Activated CD4-positive, alpha-beta T cell treated with anti-CD3 and anti-CD28 coated beads, Interleukin-2, amount 50 U/mL, for 16 hours (primary cell): Measurements from ENCODE around the gene ABCB9.
"Not testable (repeated sequence)": the region's sequence is repeated elsewhere in the genome, so short reads cannot be mapped to it uniquely, and the experiment has no call there.

Experiments used
- DNase-seq: peaks from one replicate; pipeline ENCODE4 v3.0.0-alpha.2; 2020

Gene ABCB9

DNA sequence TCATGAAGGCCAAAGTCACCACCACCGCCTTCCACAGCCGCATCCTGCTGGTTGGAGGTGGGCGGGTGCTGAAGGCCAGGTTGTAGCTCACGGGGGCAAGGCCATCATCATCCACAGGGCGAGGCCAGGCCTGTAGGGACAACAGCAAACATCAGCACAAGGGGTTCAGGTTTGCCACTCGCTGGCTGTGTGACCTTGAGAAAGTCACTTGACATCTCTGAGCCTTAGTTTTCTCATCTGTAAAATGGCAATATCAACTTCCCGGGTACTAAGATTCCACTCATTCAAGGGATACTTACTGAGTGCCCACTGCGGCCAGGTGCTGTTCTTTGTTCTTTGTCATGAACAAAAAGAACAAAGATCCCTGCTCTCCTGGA, 6.1 kb downstream of the ABCB9 start:
- no peak for DNase-seq

DNA sequence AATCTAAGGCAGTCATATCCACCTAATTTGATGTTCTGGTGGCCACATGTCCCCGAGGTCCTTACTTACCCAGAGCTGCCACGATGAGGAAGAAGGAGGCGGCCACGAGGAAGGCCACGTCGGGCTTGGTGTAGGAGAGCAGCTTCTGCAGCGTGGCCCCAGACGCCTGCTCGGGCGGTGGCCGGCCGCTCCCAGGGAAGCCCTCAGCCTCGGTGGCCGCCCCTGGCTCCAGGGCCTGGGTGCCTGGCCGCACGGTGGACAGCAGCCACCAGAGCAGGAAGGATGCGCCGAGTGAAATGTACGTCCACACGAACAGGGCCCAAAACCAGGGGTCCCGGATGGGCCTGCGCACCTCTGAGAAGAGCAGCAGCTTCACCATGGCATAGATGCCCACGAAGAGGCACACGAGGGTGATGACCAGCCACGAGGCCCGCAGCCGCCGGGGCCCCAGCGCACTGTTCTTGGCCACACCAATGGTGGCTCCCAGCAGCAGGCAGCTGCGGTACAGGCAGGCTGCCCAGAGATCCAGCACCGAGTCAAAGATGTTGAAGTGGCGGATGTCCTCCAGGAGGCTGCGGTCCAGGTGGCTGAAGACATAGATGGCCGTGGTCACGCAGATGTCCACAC, 6.6 kb downstream of the ABCB9 start:
- no peak for DNase-seq

DNA sequence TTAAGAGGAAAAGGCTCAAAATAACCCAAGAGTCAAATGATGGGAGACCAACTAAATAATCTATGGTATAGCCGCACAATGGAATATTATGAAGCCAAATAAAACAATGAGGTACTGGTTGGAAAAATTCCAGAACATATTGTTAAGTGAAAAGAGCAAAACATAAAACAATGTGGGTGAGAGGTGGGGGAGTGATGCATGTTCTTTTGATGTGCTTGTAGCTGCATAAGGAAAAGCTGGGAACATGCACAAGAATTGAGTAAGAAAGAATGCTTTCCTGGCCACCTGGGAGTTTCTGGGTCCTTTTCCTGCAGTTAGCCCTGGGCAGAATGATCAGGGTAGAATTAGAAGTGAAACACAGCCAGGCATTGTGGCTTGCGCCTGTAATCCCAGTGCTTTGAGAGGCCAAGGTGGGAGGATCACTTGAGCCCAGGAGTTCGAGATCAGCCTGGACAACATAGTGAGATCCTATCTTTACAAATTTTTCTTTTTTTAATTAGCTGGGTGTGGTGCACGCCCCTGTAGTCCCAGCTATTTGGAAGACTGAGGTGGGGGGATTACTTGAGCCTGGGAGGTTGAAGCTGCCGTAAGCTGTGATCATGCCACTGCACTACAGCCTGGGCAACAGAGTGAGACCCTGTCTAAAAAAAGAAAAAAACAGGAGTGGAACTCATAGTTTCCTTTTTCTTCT, 7.9 kb downstream of the ABCB9 start:
- no peak for DNase-seq

DNA sequence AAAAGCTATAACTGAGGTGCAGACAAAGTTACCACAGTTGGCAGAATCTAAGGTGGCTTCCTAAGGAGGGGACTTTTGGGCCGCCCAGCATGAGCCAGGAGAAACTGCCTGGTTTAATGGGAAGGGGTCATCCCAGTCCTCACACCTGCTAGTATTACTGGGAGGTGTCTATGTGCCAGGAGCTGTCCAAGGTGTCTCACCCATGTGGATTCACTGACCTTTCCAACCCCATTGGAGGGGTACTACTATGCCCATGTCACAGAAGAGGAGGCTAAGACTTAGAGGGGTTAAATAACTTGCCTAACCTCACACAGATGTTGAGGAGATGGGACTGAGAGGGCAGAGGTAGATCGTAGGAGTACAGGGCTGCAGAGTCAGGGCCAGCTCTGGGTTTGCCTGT, 10.2 kb downstream of the ABCB9 start:
- DNase-seq = no peak

DNA sequence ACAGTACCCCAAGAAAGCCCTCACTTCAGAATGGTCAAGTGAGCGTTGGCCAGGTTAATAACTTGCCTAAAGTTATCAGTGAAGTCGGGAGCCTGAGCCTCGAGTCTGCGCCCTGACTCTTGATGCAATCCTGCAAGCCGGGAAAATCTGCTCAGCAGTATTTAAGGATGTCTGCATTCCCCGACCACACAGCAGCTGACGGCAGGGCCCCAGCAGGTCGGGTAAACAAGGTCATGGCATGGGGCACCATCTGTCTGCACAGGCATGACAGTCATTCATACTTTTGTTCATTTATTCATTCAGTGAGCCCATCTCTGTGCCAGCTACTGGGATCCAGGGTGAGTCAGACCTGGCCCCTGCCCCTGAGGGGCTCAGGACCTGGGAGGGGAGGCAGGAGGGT, 11.1 kb downstream of the ABCB9 start:
- DNase-seq = no peak

DNA sequence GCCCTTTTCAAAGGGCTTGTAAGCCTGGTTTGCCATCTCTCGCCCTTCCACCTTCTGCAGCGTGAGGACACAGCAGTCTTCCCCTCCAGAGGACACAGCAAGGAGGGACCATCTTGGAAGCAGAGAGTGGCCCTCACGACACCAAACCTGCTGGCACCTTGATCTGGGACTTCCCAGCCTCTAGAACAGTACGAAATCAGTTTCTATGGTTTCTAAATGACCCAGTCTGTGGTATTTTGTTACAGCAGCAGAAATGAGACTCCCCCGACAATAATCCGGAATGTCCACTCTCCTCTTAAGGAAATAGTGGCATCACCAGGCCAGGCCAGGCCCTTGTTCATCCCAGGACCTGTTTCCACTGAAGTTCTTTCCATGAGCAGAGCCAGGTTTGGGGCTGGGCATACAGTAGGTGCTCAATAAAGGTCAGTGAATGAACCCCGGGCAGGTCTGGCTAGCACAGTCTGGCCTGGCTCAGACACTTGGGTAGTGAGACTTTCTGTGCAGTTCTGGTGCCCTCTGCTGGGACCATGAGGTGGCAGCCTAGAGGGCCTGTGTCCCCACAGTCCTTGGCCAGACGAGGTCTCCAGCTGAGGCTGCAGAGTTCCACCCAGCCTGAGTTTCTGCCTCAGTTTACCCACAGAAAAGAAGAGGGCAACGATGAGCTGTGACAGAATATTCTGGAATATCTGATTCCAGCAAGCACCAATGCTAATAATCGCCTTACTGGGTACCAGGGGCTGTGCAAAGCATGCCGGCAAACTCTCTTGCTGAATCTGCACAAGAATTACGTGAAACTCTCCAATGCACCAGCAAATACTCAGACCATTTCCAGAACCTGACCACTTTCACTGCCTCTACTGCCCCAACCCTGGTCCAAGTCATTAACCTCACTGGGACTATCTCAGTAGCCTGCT, 14.0 kb downstream of the ABCB9 start:
- peak; percentile 80 for DNase-seq

DNA sequence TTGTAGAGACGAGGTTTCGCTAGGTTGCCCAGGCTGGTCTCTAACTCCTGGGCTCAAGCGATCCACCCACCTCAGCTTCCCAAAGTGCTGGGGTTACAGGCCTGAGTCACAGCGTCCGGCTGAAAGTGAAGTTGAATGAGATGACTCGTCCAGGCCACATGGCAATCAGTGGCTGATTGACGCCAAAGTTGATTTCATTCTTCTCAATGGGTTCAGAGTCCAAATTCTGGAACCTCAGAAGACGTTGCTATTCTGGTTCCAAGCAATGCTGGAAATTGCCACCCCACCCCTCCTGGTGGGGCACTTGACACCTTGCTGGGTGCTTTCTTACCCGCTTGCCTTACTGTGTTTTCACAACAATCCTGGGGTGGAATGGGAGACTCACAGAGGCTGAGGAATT, 14.9 kb downstream of the ABCB9 start:
- DNase-seq = peak; percentile 38

DNA sequence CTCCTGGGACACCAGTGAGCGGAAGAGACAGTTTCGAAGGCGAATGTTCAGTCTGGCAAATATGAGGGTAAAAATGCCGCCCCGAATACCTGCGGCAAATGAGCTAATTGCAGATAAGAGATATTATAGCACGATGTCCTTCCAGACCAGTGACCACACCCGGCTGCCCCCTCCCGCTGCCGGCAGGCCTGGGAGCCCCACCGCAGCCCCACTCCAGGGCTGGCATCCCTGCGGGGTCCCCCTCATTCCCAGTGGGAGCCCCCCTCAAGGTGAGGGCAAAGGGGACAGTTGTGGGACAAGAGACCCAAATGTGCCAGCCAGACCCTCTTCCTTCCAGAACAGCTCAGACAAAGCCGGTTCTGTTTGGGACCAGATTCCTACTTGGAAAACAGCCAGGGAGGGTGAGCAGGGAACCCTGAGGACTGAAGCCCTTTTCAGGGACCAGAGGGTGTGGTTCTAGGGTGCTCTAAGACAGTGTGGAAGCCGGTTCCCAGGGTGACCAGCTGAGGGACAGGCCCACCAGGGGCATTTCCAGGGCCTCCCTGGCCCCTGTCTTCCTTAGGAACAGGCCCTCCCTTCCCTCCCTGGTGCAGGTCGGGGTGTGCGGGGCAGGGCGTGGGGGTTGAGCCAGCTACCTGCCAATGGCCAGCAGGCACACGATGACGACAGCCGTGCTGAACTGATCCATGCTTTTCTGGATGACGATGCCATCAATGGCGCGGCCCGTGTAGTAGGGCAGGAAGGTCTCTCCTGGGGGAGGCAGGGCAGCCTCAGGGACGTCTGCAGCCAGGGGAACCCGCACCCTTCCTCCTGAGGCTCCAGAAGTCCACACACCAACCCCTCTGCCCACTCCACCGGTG, 16.2 kb downstream of the ABCB9 start:
- no peak for DNase-seq

DNA sequence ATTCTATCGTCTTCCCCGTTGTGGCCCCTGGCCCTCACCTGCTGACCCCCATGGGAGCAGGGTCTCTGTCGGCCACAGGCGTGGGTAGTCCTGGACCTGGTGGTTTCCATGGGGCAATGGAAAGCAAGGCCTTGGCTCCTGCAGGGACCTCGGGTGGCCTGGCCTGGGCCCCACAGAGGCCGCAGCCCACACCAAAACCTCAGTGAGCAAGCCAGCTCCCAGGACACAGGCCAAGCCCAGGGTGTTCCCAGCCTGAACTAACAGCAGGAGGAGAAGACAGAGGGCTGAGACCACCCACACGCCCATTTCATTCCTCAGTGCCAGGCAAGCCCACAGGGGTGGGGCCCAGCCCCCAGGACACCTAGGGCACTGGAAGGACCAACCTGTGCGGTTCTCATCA, 16.9 kb downstream of the ABCB9 start:
- no peak for DNase-seq

DNA sequence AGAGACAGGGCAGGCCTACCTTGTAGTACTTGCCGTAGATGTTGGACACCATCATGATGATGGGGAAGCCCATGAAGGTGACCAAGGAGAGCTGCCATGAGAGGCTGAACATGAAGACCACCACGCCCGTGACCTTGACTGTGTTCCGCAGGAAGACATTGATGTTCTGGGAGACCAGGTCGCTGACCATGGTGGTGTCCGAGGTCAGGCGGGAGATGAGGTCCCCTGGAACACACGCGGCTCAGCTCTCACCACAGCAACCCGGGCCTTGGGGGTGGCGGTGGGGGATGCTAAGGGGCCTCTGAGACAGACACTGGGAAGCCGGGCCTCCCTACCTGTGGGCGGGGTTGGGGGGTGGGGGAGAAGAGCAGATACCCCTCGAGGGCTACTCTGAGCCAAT, 17.7 kb downstream of the ABCB9 start:
- DNase-seq = no peak

DNA sequence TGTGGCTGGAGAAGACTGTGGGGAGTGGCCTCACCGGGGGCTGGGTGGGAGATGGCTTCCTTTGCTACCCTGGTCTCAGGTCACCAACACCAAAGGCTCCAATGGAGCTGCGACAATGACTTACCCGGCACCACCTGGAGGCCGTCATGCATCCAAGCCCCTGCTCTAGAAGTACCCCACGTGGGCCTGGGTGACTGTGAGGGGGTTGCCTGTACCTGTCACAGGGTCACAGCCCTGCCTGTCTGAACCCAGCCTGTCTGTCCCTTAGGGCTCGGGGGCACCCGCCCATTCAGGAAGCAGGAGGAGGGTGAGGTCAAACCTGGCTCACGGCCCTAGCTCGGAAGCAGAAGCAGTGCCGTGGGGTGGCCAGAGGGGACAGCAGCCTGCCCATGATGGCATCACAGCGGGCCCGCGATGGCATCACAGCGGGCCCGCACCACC, 18.9 kb downstream of the ABCB9 start:
- no peak for DNase-seq

DNA sequence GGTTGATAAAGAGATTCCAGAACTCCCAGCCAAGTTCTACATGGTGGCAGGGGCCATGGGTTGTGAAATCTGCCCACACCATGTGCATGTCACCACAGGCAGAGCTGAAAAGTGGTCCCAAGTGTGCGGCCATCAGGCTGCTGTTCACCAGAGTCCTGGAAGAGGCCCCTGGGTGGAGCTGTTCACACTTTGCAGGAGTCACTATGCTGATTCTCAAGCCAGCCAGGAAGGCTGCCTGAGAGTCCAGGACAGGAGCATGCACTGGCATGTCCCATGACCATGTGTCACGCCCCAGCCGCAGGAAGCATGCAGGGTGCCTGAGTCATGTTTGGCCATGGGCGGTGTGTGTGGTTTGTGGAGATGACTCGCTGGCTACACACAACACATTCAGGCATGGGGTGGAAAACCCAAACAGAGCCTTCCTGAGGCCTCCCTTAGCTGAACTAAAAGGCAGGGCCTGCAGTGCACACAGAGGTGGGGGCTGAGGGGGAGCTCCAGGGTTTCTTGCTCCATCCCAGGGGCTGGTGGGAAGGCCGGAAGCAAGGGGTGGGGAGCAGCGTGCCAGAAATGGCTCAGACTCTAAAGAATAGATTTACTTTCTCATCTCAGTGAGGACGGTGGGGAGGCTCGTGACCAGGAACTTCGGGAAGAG, 19.4 kb downstream of the ABCB9 start:
- DNase-seq = peak; percentile 92

DNA sequence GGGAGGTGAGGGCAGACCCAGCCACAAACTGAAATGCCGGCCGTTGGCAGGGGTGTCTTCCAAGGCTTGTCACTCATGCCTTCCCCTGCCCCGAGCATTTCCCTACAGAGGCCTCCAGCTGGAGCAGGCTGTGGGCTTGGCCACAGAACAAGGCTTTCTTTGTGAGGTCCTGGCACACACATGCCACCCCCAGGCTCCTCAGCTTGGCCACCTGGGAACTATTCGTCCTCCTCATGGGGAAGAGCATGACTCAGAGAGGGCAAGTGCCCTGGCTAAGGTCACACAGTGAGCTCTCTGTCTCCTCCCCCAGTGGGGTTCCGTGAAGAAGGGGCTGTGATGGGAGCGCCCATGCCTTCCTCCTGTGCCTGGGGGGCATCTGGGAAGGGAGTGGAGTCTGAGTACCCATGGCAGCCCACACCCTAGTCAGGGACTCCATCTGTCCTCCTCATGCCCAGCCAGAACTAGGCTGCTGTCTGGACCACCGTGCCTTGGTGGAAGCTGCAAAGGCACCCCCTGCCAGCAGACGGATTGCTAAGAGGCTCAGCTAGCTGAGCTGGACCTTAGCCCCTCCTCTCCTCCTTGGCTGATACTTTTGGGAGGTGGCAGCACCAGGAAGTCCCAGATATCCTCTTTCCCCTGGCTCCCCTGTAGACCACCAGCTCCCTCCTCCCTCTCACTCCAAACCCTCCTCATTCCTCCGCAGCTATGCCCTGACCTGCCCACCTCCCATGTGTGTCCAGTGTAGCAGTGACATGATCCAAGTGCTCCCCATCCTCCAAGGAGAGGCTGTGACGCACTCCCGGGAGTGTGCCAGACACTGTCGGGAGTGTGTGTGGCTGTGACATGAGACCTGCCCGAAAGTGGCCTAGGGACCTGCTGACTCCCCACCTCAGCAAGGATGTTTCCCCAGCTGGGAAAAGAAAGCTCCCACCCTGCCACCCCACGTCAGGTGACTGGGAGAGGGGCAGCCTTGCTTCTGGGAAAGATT, 21.4 kb downstream of the ABCB9 start:
- no peak for DNase-seq

DNA sequence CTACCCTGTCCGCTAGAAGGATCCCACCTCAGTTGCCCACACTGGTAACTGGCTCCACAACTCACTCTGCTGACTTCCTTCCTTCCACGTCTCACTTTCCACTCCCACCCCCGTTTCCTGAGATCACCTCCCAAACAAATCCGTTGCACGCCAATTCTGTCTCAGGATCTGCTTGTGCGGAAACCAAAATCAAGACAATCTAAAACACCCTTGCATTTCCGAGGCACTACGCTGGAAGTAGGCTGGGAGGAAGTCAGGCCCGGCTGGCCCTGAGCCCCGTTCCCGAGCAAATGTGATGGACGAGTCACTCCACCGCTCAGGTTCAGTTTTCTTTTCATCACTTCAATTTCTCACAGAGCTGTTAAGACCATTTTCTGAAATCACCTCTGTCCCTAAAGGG, 23.1 kb downstream of the ABCB9 start:
- DNase-seq = no peak

DNA sequence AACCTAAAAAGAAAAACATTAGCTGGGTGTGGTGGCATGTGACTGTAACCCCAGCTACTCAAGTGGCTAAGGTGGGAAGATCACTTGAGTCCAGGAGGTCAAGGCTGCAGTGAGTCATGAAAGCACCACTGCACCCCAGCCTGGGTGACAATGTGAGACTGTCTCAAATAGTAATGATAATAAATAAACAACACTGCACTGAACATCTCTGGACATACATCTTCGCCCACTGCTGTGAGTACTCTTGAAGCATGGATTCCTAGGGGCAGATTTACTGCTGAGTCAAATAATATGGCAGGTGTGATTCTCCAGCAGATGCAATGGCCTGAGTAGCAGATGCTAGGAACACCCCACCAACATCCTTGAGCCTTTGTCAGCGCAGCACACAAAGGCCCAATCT, 23.6 kb downstream of the ABCB9 start:
- no peak for DNase-seq

DNA sequence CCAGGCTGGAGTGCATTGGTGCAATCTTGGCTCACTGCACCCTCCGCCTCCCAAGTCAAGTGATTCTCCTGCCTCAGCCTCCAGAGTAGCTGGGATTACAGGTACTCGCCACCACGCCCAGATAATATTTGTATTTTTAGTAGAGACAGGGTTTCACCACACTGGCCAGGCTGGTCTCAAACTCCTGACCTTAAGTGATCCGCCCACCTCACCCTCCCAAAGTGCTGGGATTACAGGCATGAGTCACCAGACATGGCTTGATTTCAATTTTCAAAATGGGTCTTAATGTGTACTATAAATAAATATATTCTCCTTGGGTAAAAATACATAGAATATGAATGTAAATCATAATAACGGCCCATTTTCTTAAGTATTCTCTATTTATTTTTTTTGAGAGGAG, 24.9 kb downstream of the ABCB9 start:
- not testable (repeated sequence) for DNase-seq

DNA sequence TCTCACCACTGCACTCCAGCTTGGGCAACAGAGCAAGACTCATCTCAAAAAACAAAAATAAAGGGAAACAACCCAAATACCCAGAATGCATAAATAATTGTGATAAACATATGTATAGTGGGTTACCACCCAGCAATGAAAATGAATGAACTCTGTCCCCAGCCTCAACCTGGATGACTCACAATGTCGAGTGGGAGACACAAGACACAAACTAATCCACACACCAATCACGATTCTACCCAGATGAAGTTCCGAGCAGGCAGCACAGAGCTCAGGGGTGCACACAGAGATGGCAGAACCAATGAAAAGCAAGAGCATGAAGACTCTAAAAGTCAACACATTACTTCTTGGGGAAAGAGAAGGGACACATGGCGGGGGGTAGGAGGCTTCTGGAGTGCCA, 27.1 kb downstream of the ABCB9 start:
- no peak for DNase-seq

DNA sequence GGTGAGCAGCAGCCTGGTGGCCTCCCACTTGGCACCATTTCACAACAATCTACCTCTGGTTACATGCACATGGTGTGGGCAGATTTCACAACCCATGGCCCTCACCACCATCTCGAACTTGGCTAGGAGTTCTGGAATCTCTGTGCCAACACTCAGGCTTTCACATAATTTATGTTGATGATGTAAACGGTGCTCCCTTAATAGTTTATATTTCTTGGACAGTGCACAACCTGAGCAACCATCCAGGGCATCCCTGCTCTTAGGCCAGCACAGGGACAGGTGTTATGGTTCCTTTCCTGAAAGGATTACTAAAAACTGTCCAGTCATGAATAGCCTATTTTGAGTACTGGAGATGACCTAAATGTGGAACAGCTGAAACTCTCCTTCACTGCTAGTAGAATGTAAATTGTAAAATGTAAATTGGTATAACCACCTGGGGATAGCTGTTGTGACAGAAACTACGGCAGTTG, 28.6 kb downstream of the ABCB9 start:
- DNase-seq = no peak

DNA sequence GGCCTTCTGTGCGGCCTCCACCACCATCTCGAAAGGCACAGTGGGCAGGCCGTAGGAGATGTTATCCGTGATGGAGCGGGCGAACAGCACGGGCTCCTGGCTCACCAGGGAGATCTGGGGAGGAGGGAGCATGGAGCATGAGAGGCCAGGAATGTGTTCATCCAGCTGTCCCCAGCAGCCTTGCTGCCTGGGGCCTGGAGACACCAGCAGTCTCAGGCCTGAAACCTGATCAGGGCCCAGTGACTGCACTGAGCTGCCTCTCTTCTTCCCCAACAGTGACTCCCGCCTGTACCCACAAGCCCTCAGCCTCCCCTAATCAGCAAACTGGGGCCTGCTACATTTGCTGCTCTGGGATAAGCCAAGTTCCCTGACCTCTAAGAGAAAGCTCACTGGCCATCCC, 30.9 kb downstream of the ABCB9 start:
- DNase-seq = no peak

DNA sequence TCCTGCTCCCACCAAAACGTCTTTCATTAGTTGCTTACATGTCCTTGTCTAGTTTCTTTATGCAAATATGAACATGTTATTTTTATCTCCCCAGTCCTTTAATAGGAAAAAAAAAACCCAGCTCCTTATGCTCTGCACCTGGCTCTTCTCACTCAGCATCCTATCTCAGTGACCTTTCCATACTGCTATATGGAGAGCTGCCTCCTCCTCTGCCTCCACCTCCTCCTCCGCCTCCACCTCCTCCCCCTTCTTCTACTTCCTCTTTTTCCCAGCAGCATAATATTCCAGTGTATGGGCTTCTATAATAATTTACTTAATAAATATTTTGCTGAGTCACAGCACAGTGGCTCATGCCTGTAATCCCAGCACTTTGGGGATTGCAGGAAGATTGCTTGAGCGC, 31.5 kb downstream of the ABCB9 start:
- DNase-seq = no peak

DNA sequence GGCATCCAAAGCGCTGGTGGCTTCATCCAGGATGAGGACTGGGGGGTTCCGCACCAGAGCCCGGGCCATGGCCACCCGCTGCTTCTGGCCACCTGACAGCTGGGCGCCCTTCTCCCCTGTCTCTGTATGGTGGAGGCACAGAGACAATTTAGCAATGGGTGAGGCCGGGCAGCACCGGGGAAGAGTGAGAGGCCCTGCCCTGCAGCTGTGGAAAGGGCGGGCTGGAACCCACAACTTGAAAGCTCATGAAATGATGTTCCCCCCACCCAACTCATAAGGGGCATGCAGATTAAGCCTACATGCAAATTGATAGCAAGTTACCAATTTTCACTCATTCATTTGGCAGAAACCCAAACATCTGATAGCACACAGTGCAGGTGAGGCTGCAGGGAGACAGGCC, 34.1 kb downstream of the ABCB9 start:
- DNase-seq = no peak
